ENCODE measurements around the gene NAT16. TPM values are rescaled to one million over a fixed set of nuclear protein-coding genes. Genes with fewer than 3 reads are reported as not detected.

The NAT16 gene
- total and polyA plus RNA-seq, 2 experiments from 2014 or later, result 0.27 TPM; not detected in 1

DNA sequence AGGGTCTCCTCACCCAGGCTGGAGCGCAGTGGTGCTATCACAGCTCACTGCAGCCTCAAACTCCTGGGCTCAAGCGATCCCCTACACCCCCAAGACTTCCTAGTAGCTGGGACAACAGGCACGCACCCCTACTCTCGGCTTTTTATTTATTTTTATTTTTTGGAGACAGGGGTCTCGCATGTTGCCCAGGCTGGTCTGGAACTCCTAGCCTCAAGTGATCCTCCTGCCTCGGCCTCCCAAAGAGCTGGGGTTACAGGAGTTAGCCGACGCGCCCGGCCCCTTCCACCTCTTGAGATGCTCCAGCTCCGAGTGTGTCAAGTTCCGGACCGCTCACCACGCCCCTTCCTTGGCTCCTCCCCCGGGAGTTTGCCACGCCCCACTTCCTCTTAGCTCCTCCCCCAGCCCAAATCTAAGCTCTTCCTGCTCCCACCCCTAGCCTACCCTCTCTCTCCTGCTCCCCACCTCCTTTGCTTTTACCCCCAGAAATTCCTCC, 6.3 kb downstream of the NAT16 start:
- Histone ChIP-seq H3K27ac (no peak overlapping the region), H3K4me3 (peak overlapping the region; percentile 6), H3K27me3 (peaks cover 100% of the 10 kb centered on the region), H3K4me1 (ENCODE audit: low read depth) (peaks cover 6% of the 10 kb centered on the region), H3K36me3 (no peaks in the 10 kb centered on the region), H3K9me3 (ENCODE audit: low read depth) (no peaks in the 10 kb centered on the region)
- DNase-seq (ENCODE audit: low read depth in 1 of 2, low spot score in 1 of 2), result peak in 1 of 2 donors; percentile 43
- no peak for TF ChIP-seq CTCF (IDR thresholded peaks at IDR 0.05; ENCODE audit: low read depth, low read length)

DNA sequence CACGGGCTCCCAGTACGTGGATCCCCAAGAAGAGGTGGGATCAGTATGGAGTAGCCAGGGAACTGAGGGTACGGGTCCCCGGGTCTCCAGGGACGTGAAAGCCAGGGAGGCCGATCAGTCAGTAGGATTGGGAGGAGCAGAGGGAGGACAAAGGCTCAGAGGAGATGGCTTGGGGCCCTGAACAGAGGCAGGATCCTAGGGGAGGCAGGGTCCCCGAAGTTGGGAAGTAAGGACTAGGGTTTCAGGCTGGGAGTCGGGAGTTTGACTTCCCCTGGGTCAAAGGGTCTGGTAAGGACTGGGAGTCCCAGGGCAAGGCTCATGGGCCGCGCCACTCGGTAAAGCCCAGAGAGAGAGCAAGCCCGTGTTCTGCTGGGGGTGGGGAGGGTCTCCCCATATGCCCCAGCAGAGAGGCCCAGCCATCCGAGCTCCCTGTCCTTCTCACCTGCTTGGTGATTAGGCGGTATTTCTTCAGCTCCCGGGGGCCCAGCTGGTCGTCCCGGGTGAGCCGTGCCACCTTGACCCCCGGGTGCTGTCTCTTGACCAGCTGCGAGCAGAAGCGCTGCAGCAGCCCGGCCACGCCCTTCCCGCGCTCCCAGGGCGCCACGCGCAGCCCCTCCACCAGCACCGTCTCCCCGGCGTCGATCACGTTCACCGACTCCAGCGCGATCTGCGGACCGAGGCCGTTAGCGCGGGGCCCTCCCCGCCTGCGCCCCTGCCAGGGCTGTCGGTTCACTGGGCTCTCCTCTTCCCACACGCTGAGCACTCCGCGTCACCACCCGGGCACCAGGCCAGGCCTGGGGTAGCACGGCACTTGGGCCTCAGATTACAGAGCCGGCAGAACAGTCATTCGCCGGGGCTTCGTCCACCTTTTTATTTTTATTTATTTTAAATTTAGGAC, 7.0 kb downstream of the NAT16 start:
- Histone ChIP-seq H3K36me3 (no peaks in the 10 kb centered on the region), H3K27ac (no peak overlapping the region), H3K4me3 (peak overlapping the region; percentile 6), H3K4me1 (ENCODE audit: low read depth) (peaks cover 6% of the 10 kb centered on the region), H3K27me3 (peaks cover 100% of the 10 kb centered on the region), H3K9me3 (ENCODE audit: low read depth) (no peaks in the 10 kb centered on the region)
- peak in 1 of 2 donors; percentile 65 for DNase-seq (ENCODE audit: low read depth in 1 of 2, low spot score in 1 of 2)
- TF ChIP-seq CTCF (IDR thresholded peaks at IDR 0.05; ENCODE audit: low read depth, low read length), result no peak

DNA sequence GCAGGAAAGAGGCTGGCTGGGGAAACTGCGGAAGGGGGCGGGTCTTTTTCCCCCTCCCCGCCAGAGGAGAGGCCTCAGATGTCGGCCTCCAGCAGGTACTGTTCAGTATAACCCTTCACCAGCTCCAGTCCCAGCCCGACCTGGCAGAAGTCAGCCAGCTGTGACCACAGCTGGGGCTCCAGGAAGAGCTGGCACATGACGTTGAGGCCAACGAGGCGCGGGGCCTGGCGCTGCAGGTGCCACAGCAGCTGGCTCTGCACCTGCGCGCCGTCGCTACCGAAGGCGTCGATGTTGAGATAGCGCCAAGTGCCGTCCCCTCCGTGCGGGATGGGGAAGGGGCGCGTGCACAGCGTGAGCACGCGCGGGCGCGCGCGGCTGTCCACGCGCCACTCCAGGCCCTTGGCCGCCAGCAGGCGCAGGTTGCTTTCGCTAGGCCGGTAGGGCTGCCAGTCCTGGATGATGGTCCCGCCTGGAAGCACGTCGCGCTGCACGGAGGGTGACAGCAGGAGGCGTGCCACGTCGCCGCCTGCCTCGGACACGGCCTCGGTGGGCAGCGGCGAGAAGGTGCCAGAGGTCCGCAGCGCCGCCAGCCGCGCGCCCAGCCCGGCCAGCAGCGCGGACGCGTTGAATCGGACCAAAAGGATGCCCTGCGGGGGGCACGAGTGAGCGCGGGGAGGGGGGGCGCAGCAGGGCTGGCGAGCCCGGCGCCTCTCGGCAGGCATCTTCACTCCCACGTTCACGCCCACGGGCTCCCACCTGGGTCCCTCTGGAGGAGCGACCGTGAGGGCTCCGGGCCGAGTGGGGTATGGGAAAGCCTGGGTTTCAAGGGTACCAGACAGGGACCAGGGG, 7.9 kb downstream of the NAT16 start:
- Histone ChIP-seq H3K4me1 (ENCODE audit: low read depth) (peaks cover 6% of the 10 kb centered on the region), H3K27me3 (peaks cover 100% of the 10 kb centered on the region), H3K36me3 (no peaks in the 10 kb centered on the region), H3K27ac (no peak overlapping the region), H3K4me3 (no peak overlapping the region), H3K9me3 (ENCODE audit: low read depth) (no peaks in the 10 kb centered on the region)
- no peak for DNase-seq (ENCODE audit: low read depth in 1 of 2, low spot score in 1 of 2)
- TF ChIP-seq CTCF (IDR thresholded peaks at IDR 0.05; ENCODE audit: low read depth, low read length), result no peak

DNA sequence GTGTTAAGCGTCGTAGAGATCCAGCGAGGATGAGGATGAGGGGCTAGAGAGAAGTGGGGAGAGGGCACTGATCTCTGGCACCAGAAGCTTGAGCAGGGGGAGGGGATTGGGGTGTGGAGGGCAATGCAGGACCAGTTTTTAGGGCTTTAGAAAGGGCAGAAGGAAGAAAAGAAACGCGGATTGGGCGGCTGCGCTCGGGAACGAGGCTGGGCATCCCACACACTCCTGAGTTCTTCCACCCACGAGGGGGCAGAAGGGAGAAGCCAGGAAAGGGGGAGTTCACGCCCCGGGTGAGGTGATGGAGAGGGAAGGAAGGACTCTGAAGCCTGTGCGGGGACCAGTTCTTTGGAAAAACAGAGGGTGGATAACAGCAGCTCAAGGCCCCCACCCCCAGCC, 8.7 kb downstream of the NAT16 start:
- Histone ChIP-seq H3K36me3 (no peaks in the 10 kb centered on the region), H3K4me1 (ENCODE audit: low read depth) (peaks cover 6% of the 10 kb centered on the region), H3K9me3 (ENCODE audit: low read depth) (no peaks in the 10 kb centered on the region), H3K27me3 (peaks cover 100% of the 10 kb centered on the region), H3K4me3 (no peak overlapping the region), H3K27ac (no peak overlapping the region)
- DNase-seq (ENCODE audit: low read depth in 1 of 2, low spot score in 1 of 2), result no peak
- peak; percentile 32 for TF ChIP-seq CTCF (IDR thresholded peaks at IDR 0.05; ENCODE audit: low read depth, low read length)

GRCh38 chr7:101170617-101171441, 9.3 kb downstream of the NAT16 start:
- no peak overlapping the region for H3K4me3 ChIP-seq
- no peaks in the 10 kb centered on the region for H3K36me3 ChIP-seq
- H3K27me3 ChIP-seq, result peaks cover 100% of the 10 kb centered on the region
- DNase-seq (ENCODE audit: low read depth in 1 of 2, low spot score in 1 of 2), result no peak
- H3K4me1 ChIP-seq (ENCODE audit: low read depth), result peaks cover 9% of the 10 kb centered on the region
- H3K27ac ChIP-seq, result no peak overlapping the region
- no peak for TF ChIP-seq CTCF (IDR thresholded peaks at IDR 0.05; ENCODE audit: low read depth, low read length)
- no peaks in the 10 kb centered on the region for H3K9me3 ChIP-seq (ENCODE audit: low read depth)

Data from cardiac muscle cell (in vitro differentiated cells and primary cell).